ENCODE data around the gene PCNX4.

The PCNX4 gene

DNA sequence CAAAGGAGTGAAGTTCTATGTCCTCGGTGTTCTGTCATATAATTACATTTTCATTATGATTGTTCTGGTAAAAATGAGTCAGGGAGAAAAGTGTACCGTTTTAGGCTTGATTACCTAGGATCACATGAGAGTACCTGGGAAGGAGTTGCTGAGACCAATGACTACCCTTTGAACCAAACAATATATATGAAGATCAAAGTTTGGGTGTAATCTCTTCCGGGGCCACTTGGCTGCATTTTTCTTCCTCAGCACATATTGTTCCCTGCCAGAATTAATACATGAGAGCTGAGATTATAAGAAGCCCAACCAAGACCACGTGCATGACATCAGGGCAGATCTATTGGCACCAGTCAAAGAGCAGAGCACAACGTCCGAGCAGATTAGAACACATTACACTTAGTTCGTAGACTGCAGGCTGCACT lies 114.5 kb downstream of the PCNX4 start:
- DNase-seq (ENCODE audit: low read depth in 2 of 2) = no peak

DNA sequence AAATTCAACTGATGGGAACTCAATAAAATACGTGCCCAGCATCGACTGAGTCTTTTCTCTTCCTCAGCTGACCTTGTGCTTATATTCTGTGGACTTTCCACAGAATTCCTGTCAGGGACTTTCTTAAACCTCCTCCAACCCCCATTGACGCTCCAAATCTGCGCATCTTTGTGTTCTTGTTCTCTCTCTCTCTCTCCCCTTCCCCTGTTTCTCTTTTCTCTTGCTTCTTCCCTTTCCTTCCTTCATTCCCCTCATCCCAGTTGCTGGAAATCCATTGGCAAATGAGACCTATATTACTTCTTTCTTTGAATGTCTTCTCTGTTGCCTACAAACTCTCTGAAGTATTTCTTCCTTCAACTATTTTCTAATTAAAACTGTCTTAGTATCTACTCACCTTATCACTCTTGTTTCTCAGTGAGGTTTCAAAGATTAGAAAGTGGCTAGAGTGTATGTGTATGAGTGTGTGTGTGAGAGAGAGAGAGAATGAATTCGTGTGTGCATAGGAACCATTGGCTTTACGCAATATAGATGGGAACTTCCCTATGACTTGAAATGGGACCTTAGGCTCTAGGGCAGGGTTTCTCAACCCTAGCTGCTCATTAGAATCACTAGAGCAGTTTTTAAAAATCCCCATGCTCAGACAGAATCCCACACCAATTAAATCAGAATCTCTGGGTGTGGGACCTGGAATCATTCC lies 115.3 kb downstream of the PCNX4 start:
- DNase-seq (ENCODE audit: low read depth in 2 of 2) = no peak

DNA sequence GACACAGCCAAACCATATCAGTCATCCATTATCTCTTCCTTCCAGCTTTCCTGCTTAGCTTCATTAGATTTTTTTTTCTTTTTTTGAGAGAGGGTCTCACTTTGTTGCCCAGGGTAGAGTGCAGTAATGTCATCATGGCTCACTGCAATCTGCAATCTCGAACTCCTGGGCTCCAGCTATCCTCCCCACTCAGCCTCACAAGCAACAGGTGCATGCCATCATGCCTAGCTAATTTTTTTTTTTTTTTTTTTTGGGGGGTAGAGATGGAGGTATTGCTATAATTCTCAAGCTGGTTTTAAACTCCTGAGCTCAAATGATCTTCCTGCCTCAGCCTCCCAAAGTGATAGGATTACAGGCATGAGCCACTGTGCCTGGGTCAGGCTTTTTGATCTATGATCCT lies 119.0 kb downstream of the PCNX4 start:
- DNase-seq (ENCODE audit: low read depth in 2 of 2) = no peak

DNA sequence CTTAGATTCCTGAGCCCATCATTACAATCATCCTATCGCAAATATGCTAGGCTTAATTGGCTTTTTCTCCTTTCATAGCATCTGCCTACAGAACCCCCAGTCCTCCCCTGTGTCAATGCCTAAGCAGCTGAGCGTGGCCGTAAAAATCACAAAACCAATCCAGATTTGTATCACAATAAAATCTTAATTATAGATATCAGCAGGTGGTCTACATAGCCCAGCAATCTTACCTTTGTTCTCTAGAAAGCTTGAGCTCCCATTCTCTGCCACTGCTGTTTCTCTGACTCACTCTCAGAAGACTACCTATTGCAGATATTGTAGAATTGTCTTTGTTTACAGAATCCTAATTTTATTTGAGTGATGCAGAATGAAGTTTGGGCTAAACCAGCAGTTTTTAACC lies 119.4 kb downstream of the PCNX4 start:
- no peak for DNase-seq (ENCODE audit: low read depth in 2 of 2)

DNA sequence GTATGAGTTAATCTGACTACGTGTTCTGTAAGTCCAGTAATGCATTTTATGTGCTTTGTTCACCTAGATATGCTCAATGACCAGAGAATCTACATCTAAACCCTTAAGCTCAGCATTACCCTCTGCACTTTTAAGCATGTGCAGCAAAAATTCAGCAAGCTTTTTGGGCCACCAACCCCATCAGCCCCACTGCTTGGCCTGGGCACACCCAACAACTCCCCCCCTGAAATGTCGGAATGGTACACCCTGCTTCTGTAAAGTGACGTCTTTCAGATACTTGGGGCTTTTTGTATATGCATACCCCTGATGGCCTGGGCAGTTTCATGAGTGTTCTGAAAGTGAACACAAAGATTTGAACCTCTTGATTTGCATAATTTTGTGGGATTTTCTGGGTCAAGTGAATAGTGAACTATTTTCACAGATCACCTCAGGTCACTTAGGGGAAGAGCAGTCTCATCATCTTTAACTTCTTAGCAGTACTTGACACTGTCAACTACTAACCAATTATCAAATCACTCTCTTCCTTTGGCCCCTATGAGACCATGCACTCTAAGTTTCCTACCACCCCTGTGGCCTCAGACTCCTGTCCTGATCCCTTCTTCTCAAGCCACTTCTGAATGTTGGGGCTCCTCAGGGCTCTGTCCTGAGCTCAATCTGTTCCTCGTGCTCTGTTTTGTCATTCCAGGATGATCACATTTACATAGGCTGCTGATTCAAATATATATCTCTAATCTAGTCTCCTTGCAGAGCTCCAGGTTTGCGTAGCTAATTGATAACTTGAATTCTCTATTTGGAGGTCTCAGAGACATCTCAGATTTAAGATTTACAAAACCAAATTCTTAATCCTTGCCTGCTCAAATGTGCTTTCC lies 121.0 kb downstream of the PCNX4 start:
- no peak for DNase-seq (ENCODE audit: low read depth in 2 of 2)

GRCh38 chr14:60214003-60214402 lies 122.3 kb downstream of the PCNX4 start:
- DNase-seq (ENCODE audit: low read depth in 2 of 2) = no peak

DNA sequence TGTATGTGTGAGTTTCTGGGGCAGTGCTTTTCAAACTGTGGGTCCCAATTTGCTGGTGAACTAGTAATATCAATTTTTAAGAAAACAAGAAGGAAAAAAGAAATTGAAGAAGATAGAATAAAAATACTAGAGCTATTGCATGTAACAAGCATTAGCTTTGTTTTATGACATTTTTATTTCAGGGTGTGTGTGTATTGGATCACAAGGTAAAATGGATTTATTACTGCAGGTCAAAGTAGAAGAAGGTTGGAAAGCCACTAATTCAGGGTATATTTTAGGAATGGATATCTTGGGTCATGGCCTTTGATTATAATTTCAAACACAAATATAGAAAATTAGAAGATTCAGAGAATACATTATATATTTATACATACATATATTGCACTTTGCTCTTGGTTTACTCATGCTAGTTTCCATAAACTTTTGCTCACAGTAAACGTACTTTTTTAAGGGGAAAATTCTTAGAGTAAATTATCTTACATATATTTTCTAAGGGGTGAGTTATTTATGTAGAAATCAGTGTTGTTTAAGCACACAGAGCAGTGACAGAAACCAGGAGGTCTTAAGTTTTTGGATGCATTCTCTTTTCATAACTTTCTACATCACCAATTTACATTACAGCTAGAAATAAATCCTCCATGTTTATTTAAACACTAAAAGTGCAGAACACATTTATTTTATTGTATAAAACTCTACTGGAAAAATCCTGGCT lies 122.8 kb downstream of the PCNX4 start:
- DNase-seq (ENCODE audit: low read depth in 2 of 2) = no peak

DNA sequence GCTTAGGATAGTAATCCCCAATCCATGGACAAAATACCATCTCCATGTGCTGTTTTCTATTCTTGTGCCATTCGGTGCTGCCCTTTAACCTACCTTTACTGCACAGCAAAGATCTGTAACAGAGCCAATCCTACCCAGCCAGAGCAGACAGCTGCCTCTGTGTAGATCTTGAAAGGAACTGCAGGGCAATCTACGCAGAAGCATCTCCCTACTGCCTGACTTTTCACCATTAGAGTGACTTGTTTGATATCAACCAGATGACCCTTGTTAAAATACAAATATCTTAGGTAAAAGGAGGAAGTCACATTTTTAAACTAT lies 123.4 kb downstream of the PCNX4 start:
- no peak for DNase-seq (ENCODE audit: low read depth in 2 of 2)

GRCh38 chr14:60215520-60216420 lies 124.0 kb downstream of the PCNX4 start:
- DNase-seq (ENCODE audit: low read depth in 2 of 2) = no peak

DNA sequence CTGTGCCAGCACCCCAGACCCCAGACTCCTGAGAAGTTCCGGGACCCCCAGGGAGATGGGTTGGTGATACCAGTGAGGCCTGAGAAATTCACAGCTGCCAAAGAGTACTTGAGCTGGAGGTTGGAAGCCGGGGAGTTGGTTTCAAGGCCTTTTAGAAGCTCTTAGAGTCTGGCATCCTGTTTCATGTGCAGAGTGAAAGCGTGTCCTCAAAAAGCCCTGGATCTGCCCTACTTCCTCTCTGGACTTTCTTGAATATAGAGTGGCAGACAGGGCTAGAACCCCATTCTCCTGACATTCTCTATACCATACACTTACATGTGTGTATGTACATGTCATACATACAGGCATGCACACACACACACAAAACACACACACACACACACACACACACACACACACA lies 126.0 kb downstream of the PCNX4 start:
- no peak for DNase-seq (ENCODE audit: low read depth in 2 of 2)

Measured in stimulated activated CD4-positive, alpha-beta T cell treated with anti-CD3 and anti-CD28 coated beads, Interleukin-12 subunit alpha, Interleukin-12 subunit beta, amount 100 ng/mL, for 24 hours (primary cell).